HCT116 (cell line): Measurements from ENCODE around the gene SUN3. TPM values are rescaled to one million over a fixed set of nuclear protein-coding genes. Genes with fewer than 3 reads are reported as not detected.

Experiments used
- ATAC-seq: fragments of 200-7000 bp; cut with Tn5 transposase; 2 replicates; pipeline ENCODE4 v1.9.1; 2020; ENCODE audit warnings: mild to moderate bottlenecking, moderate library complexity
- BruUV-seq: library from RNA; stranded (reverse); fragments of 400-500 nt; replicated peaks from 2 replicates; lab custom pipeline; 2021; lab: Mats Ljungman, UMichigan
- CTCF ChIA-PET: fragments of 300-600 bp; sonication (Branson Sonifier 250); formaldehyde crosslinking; loops from one replicate; lab custom pipeline; 2021; ENCODE audit warnings: antibody characterized with exemption; lab: Charles Lee
- POLR2A ChIA-PET: fragments of 300-600, 350-600 bp; sonication (Branson Sonifier 250); formaldehyde crosslinking; loops from one replicate; lab custom pipeline; 2021; ENCODE audit warnings: antibody characterized with exemption; lab: Charles Lee
- RAD21 ChIA-PET, 2 experiments: fragments of 300-600 bp; sonication (Branson Sonifier 250); formaldehyde crosslinking; loops; one replicate each; lab custom pipeline; 2023; ENCODE audit warnings: low total read pairs in 2 of 2; ENCODE audit not compliant: uncharacterized antibody in 2 of 2, unreplicated experiment in 2 of 2, low non-redundant PET in 1 of 2; lab: Charles Lee
- DNase-seq: peaks from one replicate; pipeline ENCODE4 v3.0.0-alpha.2; 2010; ENCODE audit warnings: low read depth, low spot score
- H2AFZ ChIP-seq: fragments of 200-600 bp; shearing (Covaris generic), sonication (generic); 2 replicates; pipeline ENCODE4 v1.6.1; 2017; ENCODE audit warnings: low read depth, mixed run types, mixed read lengths, antibody characterized with exemption, low read length; ENCODE audit not compliant: poor library complexity, severe bottlenecking
- H3K27ac ChIP-seq: 2 replicates; pipeline ENCODE4 v1.5.1; 2012; ENCODE audit warnings: low read depth, low read length
- H3K27me3 ChIP-seq: fragments of 200-600 bp; sonication (generic); 2 replicates; pipeline ENCODE4 v1.6.1; 2016; ENCODE audit warnings: mixed run types, low read length, mixed read lengths; ENCODE audit not compliant: insufficient read depth
- H3K36me3 ChIP-seq, 2 experiments: fragments of 200-500 bp in 1 of 2; fragments of 200-600 bp in 1 of 2; sonication (Bioruptor generic) in 1 of 2; sonication (generic) in 1 of 2; 2 replicates each; pipeline versions ENCODE4 v1.5.1 to v1.6.1; 2014 to 2016; ENCODE audit warnings: low read length in 2 of 2, inconsistent platforms in 1 of 2, mixed read lengths in 1 of 2, mixed run types in 1 of 2; ENCODE audit not compliant: insufficient read depth in 2 of 2, control insufficient read depth in 1 of 2
- H3K4me1 ChIP-seq, 2 experiments: fragments of 200-600 bp in 1 of 2; sonication (generic) in 1 of 2; 2 replicates each; pipeline versions ENCODE4 v1.5.1 to v1.6.1; 2012 to 2017; ENCODE audit warnings: low read length in 2 of 2, inconsistent platforms in 1 of 2, mild to moderate bottlenecking in 1 of 2, mixed read lengths in 1 of 2, mixed run types in 1 of 2, moderate library complexity in 1 of 2; ENCODE audit not compliant: insufficient read depth in 2 of 2, control insufficient read depth in 1 of 2
- H3K4me2 ChIP-seq: fragments of 200-600 bp; sonication (generic); 2 replicates; pipeline ENCODE4 v1.6.1; 2017; ENCODE audit warnings: mixed run types, low read length, mixed read lengths
- H3K4me3 ChIP-seq, 2 experiments: fragments of 200-600 bp in 1 of 2; sonication (generic) in 1 of 2; replicated peaks in 1 of 2; 2 replicates each; pipeline ENCODE4 v1.5.1; 2011 to 2016; ENCODE audit warnings: low read length in 2 of 2, control low read depth in 1 of 2, low read depth in 1 of 2, mild to moderate bottlenecking in 1 of 2, mixed read lengths in 1 of 2, mixed run types in 1 of 2
- H3K79me2 ChIP-seq: fragments of 200-600 bp; sonication (generic); 2 replicates; pipeline ENCODE4 v1.6.1; 2017; ENCODE audit warnings: mild to moderate bottlenecking, mixed run types, low read length, moderate library complexity, mixed read lengths; ENCODE audit not compliant: insufficient read depth
- H3K9ac ChIP-seq: fragments of 200-600 bp; sonication (generic); 2 replicates; pipeline ENCODE4 v1.6.1; 2016; ENCODE audit warnings: low read length, mixed read lengths
- H3K9me2 ChIP-seq: fragments of 200-600 bp; sonication (generic), shearing (Covaris generic); 2 replicates; pipeline ENCODE4 v1.6.1; 2017; ENCODE audit warnings: mixed run types, mild to moderate bottlenecking, moderate library complexity; ENCODE audit not compliant: insufficient read depth
- H3K9me3 ChIP-seq, 2 experiments: fragments of 200-500 bp in 1 of 2; fragments of 200-600 bp in 1 of 2; sonication (Bioruptor generic) in 1 of 2; sonication (generic) in 1 of 2; 2 replicates each; pipeline ENCODE4 v1.6.1; 2014 to 2017; ENCODE audit warnings: low read length in 2 of 2, mixed read lengths in 2 of 2, inconsistent platforms in 1 of 2, low read depth in 1 of 2, mild to moderate bottlenecking in 1 of 2, mixed run types in 1 of 2, moderate library complexity in 1 of 2; ENCODE audit not compliant: control insufficient read depth in 1 of 2, insufficient read depth in 1 of 2
- H4K20me1 ChIP-seq: fragments of 200-600 bp; sonication (generic), shearing (Covaris generic); 2 replicates; pipeline ENCODE4 v1.6.1; 2017; ENCODE audit warnings: mixed run types, mild to moderate bottlenecking, moderate library complexity; ENCODE audit not compliant: insufficient read depth
- EGR1 ChIP-seq: IDR thresholded peaks from 2 replicates; pipeline ENCODE4 v1.6.1; 2012; ENCODE audit warnings: low read depth
- ELF1 ChIP-seq: IDR thresholded peaks from 2 replicates; pipeline ENCODE4 v1.6.1; 2012; ENCODE audit warnings: low read depth, borderline replicate concordance
- EZH2 ChIP-seq: fragments of 200-600 bp; sonication (generic); IDR thresholded peaks from 2 replicates; pipeline ENCODE4 v1.6.1; 2017; ENCODE audit warnings: antibody characterized with exemption, mixed run types
- FOSL1 ChIP-seq: IDR thresholded peaks from 2 replicates; pipeline ENCODE4 v1.6.1; 2012; ENCODE audit warnings: low read depth
- MAX ChIP-seq: IDR thresholded peaks from 2 replicates; pipeline ENCODE4 v1.6.1; 2012
- SP1 ChIP-seq: IDR thresholded peaks from 2 replicates; pipeline ENCODE4 v1.6.1; 2012; ENCODE audit warnings: low read depth
- intact Hi-C: fragments of 100-400 bp; cut with micrococcal nuclease; formaldehyde crosslinking; loops from 2 replicates; pipeline ENCODE4 v1.10.0; 2022
- total RNA-seq: library from RNA; stranded (reverse); gene quantifications from one replicate; pipeline ENCODE4 v1.2.1, GENCODE V29; 2021; ENCODE audit not compliant: unreplicated experiment

SUN3 gene
- total RNA-seq, 1 experiment from 2014 or later = 4.5 TPM

GRCh38 chr7:48038815-48039506 lies 10.1 kb upstream of the SUN3 start (continued):
- TF ChIP-seq EZH2 = no peak

GRCh38 chr7:48035967-48036478 lies 7.1 kb upstream of the SUN3 start:
- POLR2A ChIA-PET = no interaction called here
- intact Hi-C loops = no loop called here
- Histone ChIP-seq H3K9ac (no peak overlapping the region), H4K20me1 (no peaks in the 10 kb centered on the region), H3K9me2 (no peaks in the 10 kb centered on the region), H3K4me2 (0 out of 2 replicates have a peak overlapping the region, but pooled peaks have one; percentile 57), H3K9me3 (no peaks in the 10 kb centered on the region), H3K27ac (no peak overlapping the region), H3K36me3 (no peaks in the 10 kb centered on the region), H3K4me1 (0 out of 4 replicates have a peak, but pooled peaks cover 0 to 8% of the 10 kb centered on the region in 2 experiments), H3K4me3 (no peak overlapping the region), H3K79me2 (no peaks in the 10 kb centered on the region), H3K27me3 (no peaks in the 10 kb centered on the region), H2AFZ (no peak overlapping the region)
- BruUV-seq = no TSS peak
- TF ChIP-seq EGR1 (no peak), FOSL1 (no peak)
- ATAC-seq = no peak
- CTCF ChIA-PET = no interaction called here
- DNase-seq = no peak
- RAD21 ChIA-PET = no interaction called here

- BruUV-seq = no TSS peak
- CTCF ChIA-PET = no interaction called here
- POLR2A ChIA-PET = no interaction called here
- H4K20me1 ChIP-seq = no peaks in the 10 kb centered on the region
- H2AFZ ChIP-seq = peak within 1 kb of the TSS; percentile 57
- H3K27me3 ChIP-seq = no peaks in the 10 kb centered on the region
- no peak within 1 kb of the TSS for H3K27ac ChIP-seq
- ATAC-seq (peak; percentile 100), DNase-seq (peak; percentile 26)
- no peaks in the 10 kb centered on the region for H3K9me2 ChIP-seq
- 0 out of 4 replicates have a peak within 1 kb of the TSS, but pooled peaks have one; percentile 2 to 7 for H3K4me3 ChIP-seq
- H3K9me3 ChIP-seq = no peaks in the 10 kb centered on the region
- RAD21 ChIA-PET = no interaction called here
- H3K79me2 ChIP-seq = no peaks in the 10 kb centered on the region
- TF ChIP-seq MAX = peak; percentile 32; the same call in 1 of the 2 replicates
- TF ChIP-seq SP1 = peak; percentile 66
- TF ChIP-seq ELF1 = no peak
- 0 out of 4 replicates have a peak, but pooled peaks cover 0 to 8% of the 10 kb centered on the region in 2 experiments for H3K4me1 ChIP-seq
- no peaks in the 10 kb centered on the region for H3K36me3 ChIP-seq
- intact Hi-C loops = no loop called here
- H3K9ac ChIP-seq = no peak within 1 kb of the TSS
- H3K4me2 ChIP-seq = peak within 1 kb of the TSS; percentile 57
Observed at GRCh38 chr7:48035301-48035966, 6.5 kb upstream of the SUN3 start, which contains the start of gene C7orf57. C7orf57 (plus strand) TSS chr7:48035543; CDS start chr7:48036309, 766 bp downstream.
